Fibroblast of skin of back (primary cell): ENCODE measurements around the gene HEATR3.

Source experiments
- DNase-seq: peaks from one replicate; pipeline ENCODE4 v3.0.0-alpha.2; 2013

The HEATR3 gene

GRCh38 chr16:50058091-50058771 lies 7.5 kb upstream of the HEATR3 start:
- DNase-seq: no peak

GRCh38 chr16:50059111-50059510 lies 6.7 kb upstream of the HEATR3 start:
- DNase-seq: no peak

DNA sequence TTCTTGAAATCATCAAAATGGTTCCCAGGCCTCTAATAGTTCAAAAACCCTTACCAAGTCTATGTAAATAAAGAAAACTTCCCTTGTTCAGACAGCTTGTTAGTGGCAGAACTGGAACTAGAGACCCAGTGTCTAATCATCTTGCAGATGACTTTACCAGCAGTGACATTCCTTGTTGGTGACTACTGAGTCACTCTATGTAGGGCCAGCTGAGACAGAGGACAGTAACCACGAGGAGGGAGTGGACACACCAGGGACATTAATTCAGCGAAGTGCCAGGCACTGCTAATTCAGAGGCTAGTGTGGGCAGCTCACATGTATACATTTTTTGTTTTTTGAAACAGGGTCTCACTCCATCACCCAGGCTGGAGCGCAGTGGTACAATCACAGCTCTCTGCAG lies 6.1 kb upstream of the HEATR3 start:
- peak; percentile 35 for DNase-seq

DNA sequence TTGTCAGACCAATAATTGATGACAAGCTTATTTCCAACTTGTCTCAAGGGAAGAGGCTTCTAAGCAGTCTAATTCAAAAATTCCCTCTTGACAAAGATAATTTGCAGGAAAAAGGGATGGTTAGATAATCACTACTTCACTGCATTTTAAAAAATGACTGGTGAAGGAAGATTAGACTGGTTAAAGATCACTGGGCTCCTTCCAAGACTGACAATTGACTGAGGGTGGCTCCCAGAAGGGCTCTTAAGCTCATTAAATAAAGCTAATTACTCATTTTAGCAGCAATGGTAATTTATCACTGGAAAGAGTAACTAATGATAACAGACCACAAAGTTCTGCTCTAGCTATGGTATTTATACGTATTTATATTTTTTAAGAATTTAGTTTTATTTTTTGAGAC lies 4.4 kb upstream of the HEATR3 start:
- DNase-seq: no peak

GRCh38 chr16:50065241-50065623 lies 538 bp upstream of the HEATR3 start:
- no peak for DNase-seq

DNA sequence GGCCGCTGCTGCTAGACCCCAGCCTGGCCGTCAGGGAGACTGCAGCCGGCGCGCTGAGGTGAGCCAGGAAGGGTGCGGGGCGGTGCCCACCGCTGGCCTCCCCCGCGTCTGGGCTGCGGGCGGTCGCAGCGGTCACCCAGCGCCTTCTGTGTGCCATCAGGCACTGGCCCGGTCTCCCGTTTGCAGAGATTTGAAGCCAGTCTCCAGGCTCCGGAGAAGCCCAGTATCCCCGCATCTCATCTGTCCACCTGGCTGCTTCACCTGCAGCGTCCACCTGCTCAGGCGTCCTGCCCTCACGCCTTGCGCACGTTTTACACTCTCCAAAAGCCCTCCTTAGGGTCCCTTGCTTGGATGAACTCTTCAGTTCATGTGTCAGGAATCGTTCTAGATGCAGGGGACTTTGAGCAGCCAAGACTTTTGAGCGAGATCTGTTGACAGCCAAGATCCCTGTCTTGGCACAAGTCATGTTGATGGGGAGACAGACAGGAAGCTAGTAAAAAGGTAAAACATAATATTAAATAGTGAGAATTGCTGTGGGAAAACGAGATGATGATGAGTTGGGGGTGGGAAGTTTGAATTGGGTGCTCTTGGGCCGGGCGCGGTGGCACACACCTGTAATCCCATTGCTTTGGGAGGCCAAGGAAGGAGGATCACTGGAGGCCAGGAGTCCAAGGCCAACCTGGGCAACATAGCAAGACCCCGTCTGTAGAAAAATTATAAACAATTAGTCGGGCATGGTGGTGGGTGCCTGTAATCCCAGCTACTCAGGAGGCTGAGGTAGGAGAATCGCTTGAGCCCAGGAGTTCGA lies 916 bp downstream of the HEATR3 start:
- no peak for DNase-seq

- peak; percentile 65 for DNase-seq
Observed at GRCh38 chr16:50067290-50067853, 1.6 kb downstream of the HEATR3 start.

GRCh38 chr16:50068550-50068949 lies 2.8 kb downstream of the HEATR3 start:
- DNase-seq: peak; percentile 44

- no peak for DNase-seq
Observed at GRCh38 chr16:50069060-50069459, 3.3 kb downstream of the HEATR3 start.

- no peak for DNase-seq
Observed at GRCh38 chr16:50071075-50071671, 5.4 kb downstream of the HEATR3 start.

DNA sequence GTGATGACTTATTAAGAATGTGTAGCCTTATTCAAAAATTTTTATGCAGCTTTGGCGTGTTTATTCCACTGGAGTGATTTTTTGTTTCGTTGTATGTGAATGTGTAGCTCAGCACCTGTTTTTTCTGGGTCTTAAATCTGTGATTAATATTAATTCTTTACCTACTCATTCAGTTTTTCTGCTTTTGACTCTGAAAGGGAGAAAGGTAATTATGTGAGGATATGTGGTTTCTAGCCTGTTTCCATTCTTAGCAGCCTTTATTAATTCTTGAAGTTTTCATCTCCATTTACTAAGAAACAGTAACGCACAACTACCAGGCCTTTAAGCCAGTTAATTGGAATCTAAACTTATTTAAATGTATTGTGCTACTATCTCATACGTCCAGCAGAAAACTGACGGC lies 7.0 kb downstream of the HEATR3 start:
- DNase-seq: no peak

DNA sequence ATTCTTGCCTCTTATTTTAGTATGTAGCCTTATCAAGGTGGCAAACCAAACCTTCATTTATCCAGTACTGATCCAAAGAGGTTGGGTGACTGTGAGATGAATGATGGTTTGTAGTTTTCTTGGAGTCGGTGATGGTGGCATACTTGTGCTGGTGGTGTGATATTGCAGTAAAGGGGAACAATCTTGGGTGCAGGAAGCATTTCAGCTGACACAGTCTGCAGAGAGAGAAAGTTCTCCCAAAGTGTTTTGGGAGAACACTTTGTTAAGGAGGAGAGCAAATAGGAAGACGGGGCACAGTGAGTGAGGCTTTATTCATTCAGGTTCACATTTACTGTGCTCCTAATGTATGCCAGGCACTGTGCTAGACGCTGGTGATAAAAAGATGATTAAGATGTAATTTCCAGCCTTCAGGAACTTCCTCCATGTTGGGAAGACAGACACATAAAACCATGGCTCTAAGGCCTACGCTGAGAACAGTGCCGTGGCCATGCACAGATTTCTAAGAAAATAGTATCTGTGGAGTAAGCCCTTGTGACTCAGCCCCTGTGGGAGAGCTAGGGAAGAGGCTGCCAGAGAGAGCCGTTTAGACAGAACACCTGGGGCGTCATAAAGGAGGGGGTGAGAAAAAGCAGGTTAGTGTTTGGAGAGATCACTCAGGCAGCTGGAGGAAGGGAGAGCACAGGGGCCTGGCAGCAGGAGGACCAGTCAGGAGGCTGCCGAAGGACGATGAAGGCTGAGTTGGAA lies 13.8 kb downstream of the HEATR3 start:
- DNase-seq: no peak

- DNase-seq: no peak
Observed at GRCh38 chr16:50081428-50082018, 15.8 kb downstream of the HEATR3 start.

DNA sequence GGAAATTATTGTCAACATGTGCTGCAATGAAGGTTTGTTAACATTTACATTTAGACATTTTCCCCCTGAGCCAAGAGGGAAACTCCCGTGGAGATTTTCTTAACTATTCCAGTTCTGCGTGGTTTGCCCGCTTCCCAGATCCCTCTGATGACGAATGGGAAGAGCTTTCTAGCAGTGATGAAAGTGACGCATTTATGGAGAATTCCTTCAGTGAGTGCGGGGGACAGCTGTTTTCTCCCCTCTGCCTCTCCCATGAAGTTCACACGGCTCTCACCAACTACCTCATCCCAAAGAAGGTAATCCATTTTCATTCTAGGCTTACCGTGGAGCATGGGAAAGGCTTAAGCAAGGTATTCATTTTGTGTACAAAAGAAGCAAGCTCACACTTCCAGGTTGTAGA lies 18.2 kb downstream of the HEATR3 start:
- no peak for DNase-seq

DNA sequence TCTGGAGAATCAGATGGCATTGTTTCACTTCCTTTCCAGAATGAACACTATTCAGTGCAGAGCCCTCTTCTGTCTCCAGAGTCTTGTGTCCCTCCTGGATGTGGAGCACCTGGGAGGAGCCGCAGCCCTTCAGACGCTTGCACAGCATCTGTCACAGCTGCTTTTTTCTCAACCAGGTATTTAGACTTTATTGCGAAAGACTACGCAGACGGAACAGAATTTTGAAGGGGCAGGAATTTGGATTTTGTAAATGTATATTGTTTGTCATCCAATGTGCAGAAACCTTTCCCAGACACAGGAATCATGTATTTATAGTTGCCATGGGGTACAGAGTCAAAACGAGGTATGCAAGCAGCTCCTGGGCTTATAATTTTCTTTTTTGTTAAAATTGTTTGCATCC lies 20.4 kb downstream of the HEATR3 start:
- no peak for DNase-seq

DNA sequence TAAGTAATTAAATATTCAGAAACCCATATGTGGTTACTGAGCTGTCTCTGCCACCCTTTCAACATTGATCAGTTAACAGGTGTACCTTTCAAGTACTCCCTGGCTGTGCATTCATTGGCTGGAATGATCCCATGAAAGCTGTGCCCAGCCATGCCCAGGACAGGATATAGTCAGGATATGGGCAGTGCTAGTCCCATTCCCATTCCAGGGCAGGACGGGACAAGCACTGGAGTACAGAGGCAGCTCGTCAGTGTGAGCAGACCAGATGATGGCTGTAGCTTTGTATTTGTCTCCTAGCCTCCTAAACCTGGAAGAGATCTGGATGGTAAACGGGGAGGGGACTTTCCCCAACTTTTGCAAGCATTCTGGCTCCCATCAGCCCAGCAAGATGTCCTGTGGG lies 22.5 kb downstream of the HEATR3 start:
- DNase-seq: no peak

DNA sequence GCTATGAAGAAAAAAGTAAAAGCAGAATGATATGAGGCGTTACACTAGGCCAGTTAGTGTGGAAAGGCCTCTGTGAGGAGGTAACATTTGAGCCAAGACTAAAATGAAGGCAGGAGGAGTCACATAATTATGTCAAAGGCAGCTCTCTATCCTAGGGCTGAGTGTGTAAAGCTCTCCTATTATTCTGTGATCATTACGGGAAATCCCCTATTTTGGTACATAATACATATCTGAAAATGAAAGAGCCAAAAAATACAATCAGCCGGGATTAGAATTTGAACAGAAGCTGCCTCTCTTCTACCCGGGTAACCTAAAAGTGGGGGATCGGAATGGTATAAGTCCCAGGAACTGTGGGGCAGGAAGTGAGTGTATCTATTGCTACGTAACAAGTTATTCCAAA lies 27.1 kb downstream of the HEATR3 start:
- no peak for DNase-seq

DNA sequence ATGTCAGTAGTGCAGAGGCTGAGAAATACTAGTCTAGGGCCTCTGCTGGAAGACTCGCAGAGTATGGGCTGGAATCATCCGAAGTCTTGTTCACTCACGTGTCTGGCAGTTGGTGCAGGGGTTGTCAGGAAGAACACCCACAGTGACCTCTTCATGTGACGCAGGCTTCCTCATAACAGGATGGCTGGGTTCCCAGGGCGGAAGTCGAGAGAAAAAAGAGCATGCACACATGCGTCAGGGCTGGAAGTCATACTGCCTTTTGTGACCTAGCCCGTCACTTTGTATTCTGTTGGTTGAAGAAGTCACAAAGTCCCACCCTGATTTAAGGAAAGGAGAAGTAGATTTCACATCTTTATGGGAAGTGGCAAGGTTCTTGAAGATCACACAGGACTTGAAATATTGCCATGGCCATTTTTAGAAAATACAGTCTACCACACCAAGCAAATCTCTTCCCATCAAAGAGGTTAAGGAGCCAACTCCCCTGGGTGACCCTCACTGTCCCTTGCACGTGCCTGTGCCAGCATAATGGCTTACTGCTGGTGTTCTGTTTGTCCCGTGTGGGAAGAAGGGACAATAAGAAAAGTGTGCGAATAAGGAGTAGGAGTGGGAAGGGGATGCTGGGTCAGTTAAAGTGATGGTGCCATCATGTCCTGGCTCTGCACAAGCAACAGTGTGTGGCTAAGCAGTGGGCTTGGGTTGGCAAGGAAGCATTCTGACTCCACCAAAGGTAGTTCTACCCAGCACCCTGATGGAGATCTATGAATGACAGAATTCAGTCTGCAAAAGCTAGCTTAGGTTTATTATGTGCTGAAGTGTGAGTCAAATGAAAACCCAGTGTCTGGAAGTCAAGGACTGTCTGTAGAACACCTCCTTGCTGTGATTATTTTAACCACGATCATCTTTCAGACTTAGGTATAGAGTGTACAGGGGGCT lies 28.1 kb downstream of the HEATR3 start:
- DNase-seq: peak; percentile 74

DNA sequence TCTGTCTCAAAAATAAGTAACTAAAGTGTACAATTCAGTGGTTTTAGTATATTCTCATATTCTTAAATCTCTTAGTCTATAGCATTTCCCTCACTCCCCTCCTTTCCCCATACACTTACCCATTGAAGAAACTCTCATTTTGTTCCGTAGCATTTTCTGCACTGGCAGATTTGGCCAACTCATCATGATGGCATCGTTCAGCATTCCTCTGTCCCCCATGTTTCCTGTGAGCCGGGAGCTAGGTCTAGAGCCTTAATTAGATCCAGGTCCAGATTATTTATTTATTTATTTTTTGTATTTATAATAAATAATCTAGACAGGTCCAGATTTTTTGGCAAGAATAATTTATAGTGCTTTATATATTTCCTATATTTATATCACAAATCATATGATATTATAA lies 31.0 kb downstream of the HEATR3 start:
- peak; percentile 94 for DNase-seq

GRCh38 chr16:50099957-50100648 lies 34.3 kb downstream of the HEATR3 start:
- DNase-seq: no peak
